Measurements from ENCODE around the gene GMDS.

GMDS gene

DNA sequence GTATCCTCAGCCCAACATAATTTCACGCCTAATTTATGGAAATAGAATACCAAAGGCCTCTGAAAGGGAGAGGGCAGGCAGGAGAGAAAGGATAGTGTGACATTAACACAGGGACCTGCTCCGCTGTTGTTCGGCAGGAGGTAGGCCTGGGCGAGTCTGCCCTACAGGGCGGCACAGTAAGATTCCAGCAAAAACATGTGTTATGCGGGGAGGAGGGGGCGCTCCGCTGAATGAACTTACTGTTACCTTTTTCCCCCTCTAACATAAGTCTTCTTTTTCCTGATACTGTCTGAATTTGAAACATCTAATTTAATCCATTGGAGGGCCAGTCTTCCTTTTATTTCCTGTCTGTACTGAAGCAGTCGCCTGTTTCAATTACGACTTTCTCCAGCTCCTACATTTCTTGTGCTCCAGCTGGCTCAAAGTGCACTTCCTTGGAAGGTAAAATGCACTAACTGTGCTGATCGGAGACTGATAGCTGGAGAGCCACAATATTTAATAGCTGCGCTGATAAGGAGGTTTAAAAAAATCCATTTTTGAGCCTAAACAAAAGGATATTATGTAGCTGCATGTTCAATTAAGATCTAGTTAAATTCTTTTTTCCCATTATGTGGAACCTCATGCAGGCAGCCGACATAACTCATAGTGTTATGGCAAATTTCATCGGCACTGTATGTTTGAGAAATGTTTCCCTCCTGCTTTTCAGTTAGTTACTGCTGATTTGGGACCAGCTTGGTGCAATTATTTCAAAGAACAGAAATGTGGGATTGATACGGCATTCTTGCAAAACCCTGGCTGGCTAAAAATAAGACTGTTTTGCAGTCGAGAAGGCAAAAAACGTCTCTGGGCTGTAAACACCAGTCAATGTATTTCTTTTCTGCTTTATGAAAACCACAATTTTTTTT, 442.7 kb downstream of the GMDS start:
- ATAC-seq: peak; percentile 90
- TF ChIP-seq SNAI2 (CRISPR knock-in tag; IDR thresholded peaks at IDR 0.05) (peak; percentile 89; the same call in 1 of the 2 replicates), RARB (CRISPR knock-in tag; IDR thresholded peaks at IDR 0.05) (no peak), PPARA (CRISPR knock-in tag; IDR thresholded peaks at IDR 0.05; ENCODE audit: borderline replicate concordance) (0 out of 2 replicates have a peak, but pooled peaks have one; percentile 51), TOX (CRISPR knock-in tag; IDR thresholded peaks at IDR 0.05; ENCODE audit: borderline replicate concordance) (no peak), POU6F1 (CRISPR knock-in tag; IDR thresholded peaks at IDR 0.05; ENCODE audit: borderline replicate concordance, low read depth) (0 out of 2 replicates have a peak, but pooled peaks have one; percentile 54), ARNTL (CRISPR knock-in tag; IDR thresholded peaks at IDR 0.05; ENCODE audit: borderline replicate concordance, low read depth) (no peak), ISL1 (CRISPR knock-in tag; IDR thresholded peaks at IDR 0.05) (peak; percentile 100), PATZ1 (CRISPR knock-in tag; IDR thresholded peaks at IDR 0.05; ENCODE audit: borderline replicate concordance) (0 out of 2 replicates have a peak, but pooled peaks have one; percentile 48), ZNF70 (CRISPR knock-in tag; IDR thresholded peaks at IDR 0.05) (0 out of 2 replicates have a peak, but pooled peaks have one; percentile 6), CSDC2 (CRISPR knock-in tag; IDR thresholded peaks at IDR 0.05) (no peak), GLIS3 (CRISPR knock-in tag; IDR thresholded peaks at IDR 0.05) (peak; percentile 87), ZFP3 (CRISPR knock-in tag; IDR thresholded peaks at IDR 0.05) (peak; percentile 72; the same call in 1 of the 2 replicates), BACH2 (CRISPR knock-in tag; IDR thresholded peaks at IDR 0.05; ENCODE audit: borderline replicate concordance) (no peak), TCF4 (CRISPR knock-in tag; IDR thresholded peaks at IDR 0.05; ENCODE audit: borderline replicate concordance) (peak; percentile 97), OSR1 (CRISPR knock-in tag; IDR thresholded peaks at IDR 0.05) (no peak), CREB5 (CRISPR knock-in tag; IDR thresholded peaks at IDR 0.05; ENCODE audit: low read depth) (peak; percentile 91), ZNF8 (CRISPR knock-in tag; IDR thresholded peaks at IDR 0.05) (peak; percentile 54; the same call in 1 of the 2 replicates), ZNF565 (CRISPR knock-in tag; conservative IDR thresholded peaks at IDR 0.05; ENCODE audit: low read depth) (no peak), ESRRG (CRISPR knock-in tag; IDR thresholded peaks at IDR 0.05) (peak; percentile 96), ZC3H10 (CRISPR knock-in tag; IDR thresholded peaks at IDR 0.05) (no peak)
- TF ChIP-seq, protein P1, sequence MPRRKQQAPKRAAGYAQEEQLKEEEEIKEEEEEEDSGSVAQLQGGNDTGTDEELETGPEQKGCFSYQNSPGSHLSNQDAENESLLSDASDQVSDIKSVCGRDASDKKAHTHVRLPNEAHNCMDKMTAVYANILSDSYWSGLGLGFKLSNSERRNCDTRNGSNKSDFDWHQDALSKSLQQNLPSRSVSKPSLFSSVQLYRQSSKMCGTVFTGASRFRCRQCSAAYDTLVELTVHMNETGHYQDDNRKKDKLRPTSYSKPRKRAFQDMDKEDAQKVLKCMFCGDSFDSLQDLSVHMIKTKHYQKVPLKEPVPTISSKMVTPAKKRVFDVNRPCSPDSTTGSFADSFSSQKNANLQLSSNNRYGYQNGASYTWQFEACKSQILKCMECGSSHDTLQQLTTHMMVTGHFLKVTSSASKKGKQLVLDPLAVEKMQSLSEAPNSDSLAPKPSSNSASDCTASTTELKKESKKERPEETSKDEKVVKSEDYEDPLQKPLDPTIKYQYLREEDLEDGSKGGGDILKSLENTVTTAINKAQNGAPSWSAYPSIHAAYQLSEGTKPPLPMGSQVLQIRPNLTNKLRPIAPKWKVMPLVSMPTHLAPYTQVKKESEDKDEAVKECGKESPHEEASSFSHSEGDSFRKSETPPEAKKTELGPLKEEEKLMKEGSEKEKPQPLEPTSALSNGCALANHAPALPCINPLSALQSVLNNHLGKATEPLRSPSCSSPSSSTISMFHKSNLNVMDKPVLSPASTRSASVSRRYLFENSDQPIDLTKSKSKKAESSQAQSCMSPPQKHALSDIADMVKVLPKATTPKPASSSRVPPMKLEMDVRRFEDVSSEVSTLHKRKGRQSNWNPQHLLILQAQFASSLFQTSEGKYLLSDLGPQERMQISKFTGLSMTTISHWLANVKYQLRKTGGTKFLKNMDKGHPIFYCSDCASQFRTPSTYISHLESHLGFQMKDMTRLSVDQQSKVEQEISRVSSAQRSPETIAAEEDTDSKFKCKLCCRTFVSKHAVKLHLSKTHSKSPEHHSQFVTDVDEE (CRISPR knock-in tag; IDR thresholded peaks at IDR 0.05): peak; percentile 97
- TF ChIP-seq, protein P2, sequence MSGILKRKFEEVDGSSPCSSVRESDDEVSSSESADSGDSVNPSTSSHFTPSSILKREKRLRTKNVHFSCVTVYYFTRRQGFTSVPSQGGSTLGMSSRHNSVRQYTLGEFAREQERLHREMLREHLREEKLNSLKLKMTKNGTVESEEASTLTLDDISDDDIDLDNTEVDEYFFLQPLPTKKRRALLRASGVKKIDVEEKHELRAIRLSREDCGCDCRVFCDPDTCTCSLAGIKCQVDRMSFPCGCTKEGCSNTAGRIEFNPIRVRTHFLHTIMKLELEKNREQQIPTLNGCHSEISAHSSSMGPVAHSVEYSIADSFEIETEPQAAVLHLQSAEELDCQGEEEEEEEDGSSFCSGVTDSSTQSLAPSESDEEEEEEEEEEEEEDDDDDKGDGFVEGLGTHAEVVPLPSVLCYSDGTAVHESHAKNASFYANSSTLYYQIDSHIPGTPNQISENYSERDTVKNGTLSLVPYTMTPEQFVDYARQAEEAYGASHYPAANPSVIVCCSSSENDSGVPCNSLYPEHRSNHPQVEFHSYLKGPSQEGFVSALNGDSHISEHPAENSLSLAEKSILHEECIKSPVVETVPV (CRISPR knock-in tag; IDR thresholded peaks at IDR 0.05): peak; percentile 95

DNA sequence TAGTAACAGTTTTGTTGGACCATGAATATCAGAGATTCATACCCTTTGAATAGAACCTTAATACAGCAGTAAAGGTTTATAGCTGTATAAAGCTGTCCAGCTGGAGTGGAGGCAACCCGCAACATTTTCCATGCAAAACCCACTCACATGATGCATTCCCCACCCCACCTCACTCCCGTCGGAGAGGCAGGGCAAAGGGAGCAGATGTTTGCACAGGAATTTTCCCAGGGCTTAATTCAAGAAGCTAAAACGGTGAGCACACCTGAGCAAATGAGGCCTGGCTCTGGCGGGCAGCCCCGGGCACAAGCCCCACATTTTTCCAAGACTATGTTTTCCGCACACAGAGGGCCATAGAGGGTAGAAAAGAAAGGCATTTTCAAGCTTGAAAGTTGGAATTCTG, 444.0 kb downstream of the GMDS start:
- 0 out of 2 replicates have a peak, but pooled peaks have one; percentile 15 for TF ChIP-seq TCF4 (CRISPR knock-in tag; IDR thresholded peaks at IDR 0.05; ENCODE audit: borderline replicate concordance)
- no peak for TF ChIP-seq ISL1 (CRISPR knock-in tag; IDR thresholded peaks at IDR 0.05)
- no peak for ATAC-seq

Data from SK-N-SH treated with all-trans-retinoic acid at 6 μM for 48 hours (cell line).